GM13977 (cell line): Measurements from ENCODE around the gene ISG15.
A peak's percentile ranks its signal among the peaks of the same experiment; 100 is the strongest.
"Not testable (repeated sequence)": the region's sequence is repeated elsewhere in the genome, so short reads cannot be mapped to it uniquely, and the experiment has no call there.

Experiments used
- DNase-seq: peaks from one replicate; pipeline ENCODE4 v3.0.0; 2012; ENCODE audit warnings: low spot score
- in situ Hi-C: fragments of 300-500 bp; cut with MboI; formaldehyde crosslinking; loops from one replicate; pipeline ENCODE4 v1.12.0; 2022; ENCODE audit warnings: low sequenced_read_pairs, low pct_unique_long_range_greater_than_20kb, mixed read lengths, inconsistent platforms; ENCODE audit not compliant: unreplicated experiment
- TF ChIP-seq, protein P1 (sequence below): IDR thresholded peaks from 2 replicates; pipeline ENCODE4 v1.5.1; 2012; ENCODE audit warnings: mild to moderate bottlenecking, control low read depth; ENCODE audit not compliant: insufficient read depth; ENCODE audit errors: extremely low read depth, missing control alignments

The ISG15 gene

DNA sequence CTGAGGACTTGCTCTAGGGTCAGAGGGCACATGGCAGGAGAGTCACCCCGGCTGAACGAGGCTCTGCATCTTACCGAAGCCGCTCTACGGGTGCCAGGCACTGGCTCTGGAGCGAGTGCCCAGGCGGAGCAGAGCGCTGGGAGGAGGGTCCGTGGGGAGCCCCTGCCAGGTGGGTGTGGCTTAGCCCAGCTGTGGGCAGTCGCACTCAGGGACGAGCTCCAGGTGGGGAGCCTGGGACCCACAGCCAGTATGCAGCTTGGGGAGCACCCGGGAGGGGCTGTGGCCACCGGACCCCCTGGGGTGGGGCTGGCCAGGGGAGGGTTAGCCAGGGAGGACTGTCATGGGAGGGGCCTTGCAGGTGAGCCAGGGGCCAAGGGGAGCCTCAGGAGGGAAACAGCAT lies 10.4 kb downstream of the ISG15 start:
- DNase-seq: no peak
- TF ChIP-seq, protein P1, sequence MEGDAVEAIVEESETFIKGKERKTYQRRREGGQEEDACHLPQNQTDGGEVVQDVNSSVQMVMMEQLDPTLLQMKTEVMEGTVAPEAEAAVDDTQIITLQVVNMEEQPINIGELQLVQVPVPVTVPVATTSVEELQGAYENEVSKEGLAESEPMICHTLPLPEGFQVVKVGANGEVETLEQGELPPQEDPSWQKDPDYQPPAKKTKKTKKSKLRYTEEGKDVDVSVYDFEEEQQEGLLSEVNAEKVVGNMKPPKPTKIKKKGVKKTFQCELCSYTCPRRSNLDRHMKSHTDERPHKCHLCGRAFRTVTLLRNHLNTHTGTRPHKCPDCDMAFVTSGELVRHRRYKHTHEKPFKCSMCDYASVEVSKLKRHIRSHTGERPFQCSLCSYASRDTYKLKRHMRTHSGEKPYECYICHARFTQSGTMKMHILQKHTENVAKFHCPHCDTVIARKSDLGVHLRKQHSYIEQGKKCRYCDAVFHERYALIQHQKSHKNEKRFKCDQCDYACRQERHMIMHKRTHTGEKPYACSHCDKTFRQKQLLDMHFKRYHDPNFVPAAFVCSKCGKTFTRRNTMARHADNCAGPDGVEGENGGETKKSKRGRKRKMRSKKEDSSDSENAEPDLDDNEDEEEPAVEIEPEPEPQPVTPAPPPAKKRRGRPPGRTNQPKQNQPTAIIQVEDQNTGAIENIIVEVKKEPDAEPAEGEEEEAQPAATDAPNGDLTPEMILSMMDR: no peak
- in situ Hi-C loops: no loop called here

DNA sequence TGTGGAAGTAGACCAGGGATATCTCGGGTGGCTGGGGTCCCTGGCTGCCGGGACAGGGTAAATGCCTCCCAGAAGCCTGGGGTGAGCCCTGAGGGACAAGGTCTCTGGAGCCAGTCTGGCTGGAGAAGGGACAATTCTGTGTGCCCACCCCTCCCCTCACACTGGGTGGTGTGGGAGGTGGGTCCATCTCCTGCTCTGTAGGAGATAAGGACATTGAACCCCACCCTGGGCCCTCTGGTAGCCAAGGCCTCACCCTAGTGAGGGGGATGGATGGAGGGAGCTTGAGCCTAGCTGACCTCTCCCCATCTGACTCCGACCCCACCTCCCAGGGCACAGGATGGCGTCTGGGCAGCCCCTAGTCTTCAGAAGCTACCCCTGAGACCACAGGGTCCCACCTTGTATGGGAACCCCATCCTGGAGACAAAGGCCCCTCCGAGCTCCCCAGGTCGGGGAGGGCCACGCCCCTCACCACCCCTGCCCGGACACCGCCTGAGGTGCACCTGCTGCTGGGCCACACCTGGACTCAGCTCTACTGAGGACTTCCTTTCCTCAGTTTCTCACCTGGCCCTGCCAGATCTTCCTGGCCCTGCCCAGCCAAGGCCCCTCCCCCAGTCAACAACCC lies 11.0 kb downstream of the ISG15 start:
- in situ Hi-C loops: no loop called here
- DNase-seq: no peak
- TF ChIP-seq, protein P1: no peak

DNA sequence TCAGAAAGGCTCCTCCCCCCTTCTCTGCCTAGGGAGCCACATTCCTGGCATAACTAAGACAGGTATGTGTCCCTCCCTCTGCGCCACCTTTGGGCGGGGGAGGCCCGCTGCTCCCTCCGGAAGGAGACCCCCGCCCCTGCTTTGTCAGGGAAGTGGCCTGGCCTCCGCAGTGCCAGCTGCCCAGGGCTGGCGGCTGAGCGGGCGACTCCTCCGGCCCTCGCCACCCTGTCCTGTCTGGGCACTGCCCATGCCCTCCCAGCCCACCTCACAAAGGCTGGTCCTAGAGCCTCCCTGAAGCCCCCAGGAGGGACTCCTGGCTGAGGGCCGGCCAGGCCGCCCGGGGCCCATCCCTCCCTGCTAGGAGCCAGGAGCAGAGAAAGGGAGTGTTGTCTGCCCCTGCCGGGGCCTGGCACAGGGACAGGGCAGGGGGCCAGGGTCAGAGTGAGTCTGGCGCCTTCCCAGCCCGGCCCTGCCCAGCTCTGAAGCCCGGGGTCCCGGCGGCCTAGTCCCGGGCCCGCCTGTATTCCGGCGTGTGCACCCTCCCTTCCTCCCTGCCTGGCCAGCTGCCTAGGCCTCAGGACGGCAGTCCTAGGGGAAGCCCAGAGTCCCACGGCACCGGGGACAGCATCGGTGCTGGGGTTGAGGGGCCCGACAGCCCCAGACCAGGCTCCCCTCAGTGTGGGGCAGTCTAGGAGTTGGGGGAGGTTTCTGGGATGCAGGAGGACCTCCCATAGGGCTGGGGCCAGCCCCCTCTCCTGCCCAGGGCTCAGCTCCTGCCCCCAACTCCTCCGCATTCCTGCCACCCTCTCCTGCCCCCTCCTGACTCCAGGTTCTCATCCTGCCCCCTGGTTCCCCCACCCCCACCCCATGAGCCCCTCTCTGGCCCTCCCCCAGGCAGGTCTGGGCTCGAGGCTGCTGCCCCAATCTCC lies 11.7 kb downstream of the ISG15 start:
- TF ChIP-seq, protein P1: no peak
- in situ Hi-C loops: no loop called here
- DNase-seq: no peak

DNA sequence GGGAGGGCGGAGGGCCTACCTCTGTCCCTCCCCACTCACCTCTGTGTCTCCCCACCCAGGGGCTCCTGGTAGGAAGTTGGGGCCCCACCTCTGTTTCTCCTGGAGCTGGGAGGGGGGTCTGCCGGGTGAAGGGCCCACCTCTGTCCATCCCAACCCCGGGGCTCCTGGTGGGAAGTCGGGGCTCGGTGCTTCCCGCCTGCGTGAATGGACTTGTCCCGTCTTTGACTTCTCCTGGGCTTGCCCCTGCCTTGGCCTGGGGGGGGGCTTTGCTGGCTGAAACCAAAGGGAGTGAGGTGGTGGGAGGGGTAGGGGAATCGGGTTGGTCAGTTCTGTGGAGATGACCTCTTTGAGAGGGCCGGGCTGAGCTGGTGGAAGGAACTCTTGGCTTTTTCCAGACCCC lies 12.4 kb downstream of the ISG15 start:
- no peak for DNase-seq
- TF ChIP-seq, protein P1: no peak
- in situ Hi-C loops: no loop called here

DNA sequence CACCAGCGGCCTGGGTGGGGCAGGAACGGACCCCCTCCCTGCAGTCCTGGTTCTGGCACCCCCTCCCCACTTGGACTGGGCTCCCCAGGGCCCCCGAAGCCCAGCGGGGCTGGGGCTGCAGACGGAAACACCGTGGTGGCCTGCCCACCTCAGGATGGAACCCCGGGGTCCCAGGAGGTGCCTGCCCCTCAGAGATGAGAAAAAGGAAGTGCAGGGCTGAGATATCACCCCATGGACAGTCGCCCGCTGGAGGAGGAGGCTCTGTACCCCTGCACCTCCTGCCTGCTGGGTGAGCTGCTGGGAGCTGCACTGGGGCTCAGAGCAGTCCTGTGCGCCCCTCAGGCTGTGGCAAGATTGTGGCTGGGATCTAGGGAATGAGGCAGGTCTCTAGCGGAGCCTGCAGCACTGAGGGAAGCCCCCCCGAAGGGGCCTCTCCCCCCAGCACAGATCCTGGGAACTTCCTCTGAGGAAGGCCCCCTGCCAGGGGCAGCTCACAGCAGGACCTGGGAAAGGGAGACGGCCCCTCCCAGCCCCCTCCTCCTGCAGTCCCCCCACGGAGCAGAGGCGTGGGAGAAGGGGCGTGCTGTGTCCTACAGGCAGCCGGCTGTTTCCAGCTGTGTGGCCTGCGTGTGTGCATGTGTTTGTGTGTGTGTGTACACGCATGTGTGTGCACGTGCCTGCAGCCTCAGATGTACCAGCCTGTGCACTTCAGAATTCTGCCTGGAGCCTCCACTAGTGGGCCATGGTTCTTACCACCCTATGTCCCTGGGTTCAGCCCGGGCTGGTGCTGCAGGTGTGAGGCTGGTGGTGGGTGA lies 13.5 kb downstream of the ISG15 start:
- in situ Hi-C loops: no loop called here
- TF ChIP-seq, protein P1: no peak
- DNase-seq: no peak

DNA sequence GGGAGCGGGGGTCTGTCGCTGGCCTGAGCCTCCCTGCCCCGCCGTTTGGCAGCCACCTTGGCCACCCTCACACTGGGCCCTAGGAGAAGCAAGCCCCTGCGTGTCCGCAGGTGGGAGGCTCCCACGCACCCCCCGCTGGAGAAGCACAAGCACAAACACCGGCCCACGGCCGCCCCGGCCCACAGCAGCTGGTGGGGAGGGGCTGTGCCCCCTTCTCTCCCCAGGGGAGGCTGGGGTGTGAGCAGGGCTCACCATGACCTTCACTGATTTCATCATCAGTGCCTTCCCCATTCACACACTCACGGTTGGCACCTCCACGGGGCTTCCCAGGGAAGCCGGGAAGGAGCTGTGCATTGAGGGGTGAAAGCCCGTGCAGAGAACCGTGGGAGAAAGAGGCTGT lies 14.5 kb downstream of the ISG15 start:
- DNase-seq: no peak
- in situ Hi-C loops: no loop called here
- TF ChIP-seq, protein P1: no peak

DNA sequence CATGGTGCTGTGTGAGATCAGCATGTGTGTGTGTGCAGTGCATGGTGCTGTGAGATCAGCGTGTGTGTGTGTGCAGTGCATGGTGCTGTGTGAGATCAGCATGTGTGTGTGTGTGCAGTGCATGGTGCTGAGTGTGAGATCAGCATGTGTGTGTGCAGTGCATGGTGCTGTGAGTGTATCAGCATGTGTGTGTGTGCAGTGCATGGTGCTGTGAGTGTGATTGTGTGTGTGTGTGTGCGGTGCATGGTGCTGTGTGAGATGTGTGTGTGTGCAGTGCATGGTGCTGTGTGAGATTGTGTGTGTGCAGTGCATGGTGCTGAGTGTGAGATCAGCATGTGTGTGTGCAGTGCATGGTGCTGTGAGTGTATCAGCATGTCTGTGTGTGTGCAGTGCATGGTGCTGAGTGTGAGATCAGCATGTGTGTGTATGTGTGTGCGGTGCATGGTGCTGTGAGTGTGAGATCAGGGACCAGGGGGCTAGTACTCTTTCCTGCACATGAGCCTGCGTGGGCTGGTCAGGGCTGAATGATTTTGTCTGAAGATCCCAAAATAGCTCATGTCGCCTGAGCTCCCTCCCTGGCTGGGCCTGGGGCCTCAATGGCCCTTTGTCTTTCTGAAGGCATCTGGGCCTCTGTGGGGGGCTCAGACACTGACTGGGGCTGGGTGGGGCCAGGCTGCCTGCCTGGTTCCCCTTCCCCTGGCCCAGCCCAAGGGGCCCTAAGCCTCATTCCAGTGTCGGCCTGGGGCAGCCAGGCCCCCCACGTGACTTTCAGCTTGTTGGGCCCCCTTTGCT lies 17.8 kb downstream of the ISG15 start:
- in situ Hi-C loops: not testable (repeated sequence)
- peak; percentile 50 for DNase-seq
